GM19328 (cell line): ENCODE data around the gene SMG6.
"Not testable (repeated sequence)": the region's sequence is repeated elsewhere in the genome, so short reads cannot be mapped to it uniquely, and the experiment has no call there.

Source experiments
- ATAC-seq: cut with Tn5 transposase; IDR thresholded peaks from one replicate; pipeline ENCODE4 v1.9.1; 2021; ENCODE audit warnings: mild to moderate bottlenecking, moderate library complexity; ENCODE audit not compliant: unreplicated experiment

Gene SMG6

DNA sequence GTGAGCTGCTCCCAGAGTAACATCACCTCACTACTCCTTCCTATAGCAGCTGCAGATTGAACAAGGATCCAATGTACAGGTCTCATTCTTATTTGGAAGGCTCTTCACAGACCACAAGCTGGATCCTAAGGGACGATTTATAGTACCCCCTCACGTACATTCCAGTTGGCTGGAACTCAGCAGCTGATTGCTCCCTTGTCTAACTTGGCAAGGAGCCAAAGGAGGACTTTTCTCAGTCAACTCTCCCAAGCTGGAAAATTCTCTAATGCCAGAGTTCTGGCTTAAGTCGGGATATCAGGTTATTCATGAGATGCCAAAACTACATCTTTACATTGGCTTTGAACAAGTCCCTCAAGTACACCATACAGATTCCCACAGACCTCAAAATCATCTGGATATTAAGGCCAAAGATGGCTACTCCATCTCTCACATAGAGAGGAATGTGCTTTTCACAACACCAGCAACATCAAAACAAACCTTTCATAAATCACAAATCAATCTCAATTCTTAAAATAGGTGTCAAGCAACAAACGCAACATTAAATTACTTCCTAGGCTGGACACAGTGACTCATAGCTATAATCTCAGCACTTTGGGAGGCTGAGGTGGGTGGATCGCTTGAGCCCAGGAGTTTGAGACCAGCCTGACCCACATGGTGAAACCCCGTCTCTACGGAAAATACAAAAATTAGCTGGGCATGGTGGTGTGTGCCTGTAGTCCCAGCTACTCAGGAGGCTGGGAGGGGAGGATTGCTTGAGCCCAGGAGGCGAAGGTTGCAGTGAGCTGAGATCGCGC is 39.3 kb downstream of the SMG6 start:
- no peak for ATAC-seq

- no peak for ATAC-seq
Observed at GRCh38 chr17:2263183-2264066, 40.2 kb downstream of the SMG6 start.

GRCh38 chr17:2262135-2262587 is 41.4 kb downstream of the SMG6 start:
- ATAC-seq, result no peak

- ATAC-seq, result no peak
Observed at GRCh38 chr17:2259769-2260536, 43.6 kb downstream of the SMG6 start.

GRCh38 chr17:2258830-2259229 is 44.8 kb downstream of the SMG6 start:
- not testable (repeated sequence) for ATAC-seq

GRCh38 chr17:2253768-2254406 is 49.7 kb downstream of the SMG6 start:
- ATAC-seq, result no peak

- no peak for ATAC-seq
Observed at GRCh38 chr17:2253362-2253761, 50.2 kb downstream of the SMG6 start.

DNA sequence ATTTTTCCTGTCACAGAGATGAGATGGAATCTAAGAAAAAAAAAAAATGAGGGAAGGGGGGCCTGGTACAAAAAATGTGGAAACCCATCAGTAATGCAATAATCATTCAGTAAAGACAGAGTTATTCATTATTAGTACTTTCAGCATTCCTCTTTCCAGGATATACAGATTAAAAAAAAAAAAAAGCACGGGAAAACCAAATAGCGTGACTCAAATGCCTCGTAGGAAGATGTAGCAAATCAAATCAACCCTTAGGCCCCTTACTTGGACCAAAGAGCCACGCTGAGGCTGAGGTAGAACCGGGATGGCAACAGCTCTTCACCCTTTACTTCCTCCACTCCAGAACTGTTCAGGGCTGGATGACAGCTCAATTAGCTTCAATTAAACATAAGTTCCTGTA is 52.5 kb downstream of the SMG6 start:
- no peak for ATAC-seq

DNA sequence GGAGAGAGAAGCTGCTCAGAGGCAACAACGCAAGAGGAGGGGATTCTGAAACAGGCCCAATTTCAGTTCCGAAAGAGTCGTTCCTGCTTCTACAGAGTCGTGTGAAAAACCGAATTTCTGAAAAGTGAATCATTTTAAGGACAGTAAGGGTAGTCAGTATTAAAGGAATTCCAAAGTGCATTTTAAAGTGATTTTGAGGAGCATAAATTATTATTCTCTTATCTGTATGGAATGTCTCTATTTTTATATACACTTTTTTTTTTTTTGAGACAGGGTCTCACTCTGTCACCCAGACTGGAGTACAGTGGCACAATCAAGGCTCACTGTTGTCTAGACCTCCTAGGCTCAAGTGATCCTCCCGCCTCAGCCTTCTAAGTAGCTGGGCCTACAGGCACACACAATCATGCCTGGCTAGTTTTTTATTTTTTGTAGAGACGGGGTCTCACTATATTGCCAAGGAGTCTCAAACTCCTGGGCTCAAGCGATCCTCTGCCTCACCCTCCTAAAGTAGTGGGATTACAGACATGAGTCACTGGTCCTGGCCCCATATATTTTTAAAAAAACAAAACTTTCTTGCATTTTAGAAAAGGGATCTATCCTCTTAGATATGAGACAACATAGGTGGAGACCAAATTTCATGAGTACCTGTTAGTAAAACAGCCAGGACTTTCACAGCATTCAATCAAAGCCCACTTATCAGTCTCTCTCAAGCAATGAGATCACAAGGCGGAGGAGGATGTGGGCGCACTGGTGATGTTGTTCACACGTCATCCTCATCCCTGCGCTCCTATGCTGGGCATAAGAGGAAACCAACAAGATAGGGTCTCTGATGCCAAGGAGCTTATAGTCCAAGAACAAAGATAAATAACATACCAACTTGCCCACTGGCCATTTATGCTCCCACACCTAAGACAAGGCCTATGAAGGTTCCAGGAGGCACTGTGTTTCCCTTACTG is 53.2 kb downstream of the SMG6 start:
- ATAC-seq, result no peak

DNA sequence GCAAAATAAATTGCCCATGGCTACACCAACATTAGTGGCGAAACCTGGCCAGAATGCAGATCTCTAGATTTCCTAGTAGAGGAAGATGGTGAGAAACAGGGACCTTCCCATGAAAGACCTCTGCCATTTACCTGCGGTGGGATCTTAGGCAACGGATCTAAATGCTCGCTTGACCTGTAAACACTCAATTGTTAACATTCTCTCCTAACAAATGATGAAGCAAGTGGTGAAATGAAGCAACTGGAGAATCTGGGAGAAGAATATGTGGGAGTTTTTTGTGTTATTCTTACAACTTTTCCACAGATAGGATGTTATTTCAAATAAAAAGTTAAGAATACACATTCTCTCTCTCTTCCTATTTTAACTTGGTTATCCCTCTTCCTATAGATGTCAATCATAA is 56.6 kb downstream of the SMG6 start:
- no peak for ATAC-seq

DNA sequence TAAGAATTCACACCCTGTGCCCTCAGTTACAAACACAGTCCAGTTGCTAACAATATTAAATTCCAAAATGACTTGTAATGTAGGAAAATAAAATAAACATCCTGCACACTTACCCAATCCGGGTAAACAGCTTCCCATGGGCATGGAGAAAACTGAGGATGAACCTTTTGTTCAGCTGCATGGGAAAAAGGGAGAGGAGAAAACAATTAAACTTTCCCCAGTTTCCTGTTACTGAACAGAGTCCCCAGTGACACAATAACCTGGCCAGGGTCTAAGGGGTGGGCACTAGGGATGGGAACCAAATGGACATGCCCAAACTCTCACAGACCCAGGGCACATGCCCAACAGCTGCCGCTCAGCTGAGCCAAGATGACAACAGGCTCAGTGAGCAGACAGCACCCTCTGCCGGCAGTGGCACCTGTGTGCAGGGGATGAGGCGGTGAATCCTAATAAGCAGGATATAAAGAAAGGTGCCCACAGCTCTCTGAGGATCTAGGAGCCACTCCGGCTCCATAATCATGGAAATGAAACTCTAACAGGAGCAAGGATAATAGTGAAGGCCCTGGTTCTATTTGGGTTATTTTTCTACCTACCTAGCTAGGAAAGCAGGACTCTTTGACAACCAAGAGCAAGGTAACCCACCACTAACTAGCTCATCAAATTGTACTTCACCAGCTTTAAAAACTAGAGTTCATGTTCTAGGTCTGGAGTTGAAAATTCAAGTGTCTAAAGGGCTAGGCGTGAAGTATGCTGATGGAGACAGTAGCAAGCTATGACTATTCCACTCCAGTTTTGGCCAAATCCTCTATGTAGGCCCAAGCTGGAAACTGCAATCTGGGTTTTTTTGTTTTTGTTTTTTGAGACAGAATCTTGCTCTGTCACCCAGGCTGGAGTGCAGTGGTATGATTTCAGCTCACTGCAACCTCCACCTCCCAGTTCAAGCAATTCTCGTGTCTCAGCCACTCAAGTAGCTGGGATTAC is 58.8 kb downstream of the SMG6 start:
- no peak for ATAC-seq

DNA sequence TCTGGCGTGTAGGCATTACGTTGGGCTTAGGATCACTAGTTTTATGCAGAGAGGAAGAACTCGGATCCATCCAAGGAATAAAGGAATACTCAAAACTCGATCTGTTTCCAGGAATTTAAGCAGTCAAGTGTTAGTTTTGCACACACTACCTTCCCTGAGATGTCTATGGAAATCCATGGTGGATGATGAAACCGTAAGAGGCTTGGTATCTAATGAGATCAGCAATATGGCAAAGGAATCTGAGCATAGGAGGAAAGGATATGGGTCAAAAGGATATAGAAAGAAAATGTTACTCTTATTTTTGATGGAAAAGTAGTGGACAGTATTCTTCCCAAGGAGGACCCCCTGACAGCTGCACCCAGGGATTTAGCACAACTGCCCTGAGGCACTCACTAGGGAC is 59.6 kb downstream of the SMG6 start:
- no peak for ATAC-seq

DNA sequence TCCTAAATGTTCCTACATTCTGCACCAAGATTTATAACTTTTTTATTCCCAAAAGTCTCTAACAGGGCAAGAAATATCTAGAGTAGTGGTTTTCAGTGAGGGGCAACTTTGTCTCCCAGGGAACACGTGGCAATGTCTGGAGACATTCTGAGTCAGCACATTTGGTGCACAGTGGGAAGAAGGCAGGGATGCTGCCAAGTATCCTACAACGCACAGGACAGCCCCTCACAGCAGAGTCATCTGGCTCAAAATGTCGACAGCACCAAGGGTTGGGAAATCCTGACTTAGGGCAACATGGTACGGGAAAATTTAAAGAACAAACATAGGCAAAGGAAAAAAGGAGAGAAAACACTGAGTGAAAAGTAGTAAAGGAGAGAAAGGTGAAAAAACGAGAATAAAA is 61.8 kb downstream of the SMG6 start:
- ATAC-seq, result no peak

- ATAC-seq, result no peak
Observed at GRCh38 chr17:2240541-2240940, 63.0 kb downstream of the SMG6 start.

- ATAC-seq, result peak; percentile 66
Observed at GRCh38 chr17:2239882-2240430, 63.6 kb downstream of the SMG6 start.

- no peak for ATAC-seq
Observed at GRCh38 chr17:2239170-2239551, 64.4 kb downstream of the SMG6 start.

- ATAC-seq, result peak; percentile 43
Observed at GRCh38 chr17:2238432-2239169, 65.0 kb downstream of the SMG6 start.
